NCI-H345 treated with DMSO at 0.1 percent for 48 hours (cell line): ENCODE results near the gene GABBR2.

Experiments
- DNase-seq: peaks from one replicate; lab custom pipeline; 2025; ENCODE audit not compliant: unreplicated experiment; lab: John Stamatoyannopoulos, UW

The GABBR2 gene

DNA sequence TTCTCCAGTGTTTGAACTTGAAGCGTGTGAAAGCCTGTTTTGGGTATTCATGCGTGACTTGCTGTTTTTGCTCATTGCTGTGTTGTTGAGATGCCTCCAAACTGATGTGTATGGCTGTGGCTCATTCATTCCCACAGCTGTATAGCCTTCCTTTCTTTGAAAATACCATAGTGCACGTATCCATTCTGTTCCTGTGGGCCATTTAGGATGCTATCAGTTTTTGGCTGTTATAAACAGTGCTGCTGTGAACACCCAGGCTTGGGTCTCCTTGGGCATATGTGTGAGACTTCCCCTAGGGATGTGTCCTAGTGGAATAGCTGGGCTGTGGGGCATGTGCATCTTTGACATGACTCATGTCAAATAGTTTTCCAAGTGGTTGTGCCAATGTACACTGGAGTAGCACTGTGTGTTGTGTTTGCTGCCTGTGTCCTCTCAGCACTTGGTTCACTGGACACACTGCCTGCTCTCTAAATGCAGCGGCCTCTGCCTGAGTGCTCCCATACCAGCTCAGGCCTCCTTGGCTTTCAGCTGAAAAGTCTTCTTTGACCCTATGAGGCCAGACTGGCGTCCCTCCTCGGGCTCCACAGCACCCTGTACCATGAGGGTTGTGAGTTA, 350.7 kb downstream of the GABBR2 start:
- DNase-seq = no peak

DNA sequence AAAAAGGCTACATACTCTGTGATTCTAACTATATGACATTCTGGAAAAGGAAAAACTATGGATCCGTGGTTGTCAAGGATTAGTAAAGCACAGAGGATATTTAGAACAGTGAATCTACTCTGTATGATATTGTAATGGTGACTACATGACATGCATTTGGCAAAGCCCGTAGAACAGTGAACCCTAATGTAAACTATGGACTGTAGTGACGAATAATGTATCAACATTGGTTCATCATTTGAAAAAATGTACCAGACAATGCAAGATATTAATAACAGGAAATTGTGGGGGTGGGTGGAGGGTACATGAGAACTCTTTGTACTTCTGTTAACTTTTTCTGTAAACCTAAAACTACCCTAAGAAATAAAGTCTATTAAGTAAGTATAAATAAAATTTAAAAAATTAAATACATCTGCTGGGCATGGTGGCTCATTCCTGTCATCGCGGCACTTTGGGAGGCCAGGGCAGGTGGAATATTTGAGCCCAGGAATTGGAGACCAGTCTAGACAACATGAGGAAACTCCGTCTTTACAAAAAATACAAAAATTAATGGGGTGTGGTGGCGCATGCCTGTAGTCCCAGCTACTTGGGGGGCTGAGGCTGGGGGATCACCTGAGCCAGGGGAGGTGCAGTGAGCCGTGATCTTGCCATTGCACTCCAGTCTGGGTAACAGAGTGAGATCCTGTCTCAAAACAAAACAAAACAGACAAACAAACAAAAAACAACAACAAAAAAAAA, 351.6 kb downstream of the GABBR2 start:
- DNase-seq = no peak

- no peak for DNase-seq
Measured at GRCh38 chr9:98356326-98356725, 352.4 kb downstream of the GABBR2 start.

- DNase-seq = no peak
Measured at GRCh38 chr9:98351370-98351769, 357.4 kb downstream of the GABBR2 start.

- DNase-seq = no peak
Measured at GRCh38 chr9:98347642-98348041, 361.1 kb downstream of the GABBR2 start.

GRCh38 chr9:98345011-98345410, 363.7 kb downstream of the GABBR2 start:
- no peak for DNase-seq

GRCh38 chr9:98344581-98344980, 364.2 kb downstream of the GABBR2 start:
- DNase-seq = no peak

DNA sequence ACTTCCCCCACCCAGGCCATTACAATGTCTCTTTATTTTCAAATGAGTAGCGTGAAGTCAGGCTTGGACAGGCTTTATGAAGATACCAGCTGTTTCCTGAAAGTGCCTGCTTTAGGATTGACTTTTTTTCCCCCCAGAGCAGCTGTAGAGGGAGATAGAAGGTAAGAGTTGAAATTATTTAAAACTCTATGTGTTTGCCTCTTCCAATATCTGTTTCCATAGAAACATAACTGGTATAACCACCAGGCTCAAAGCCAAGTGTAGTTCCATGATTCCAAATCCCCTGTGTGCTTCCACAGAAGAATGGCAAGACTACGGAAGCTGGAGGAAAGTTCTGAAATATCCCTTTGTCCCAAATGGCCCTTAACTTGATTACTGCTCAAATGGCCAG, 365.9 kb downstream of the GABBR2 start:
- no peak for DNase-seq

- DNase-seq = no peak
Measured at GRCh38 chr9:98342098-98342819, 366.5 kb downstream of the GABBR2 start.

- no peak for DNase-seq
Measured at GRCh38 chr9:98341157-98342097, 367.3 kb downstream of the GABBR2 start.

DNA sequence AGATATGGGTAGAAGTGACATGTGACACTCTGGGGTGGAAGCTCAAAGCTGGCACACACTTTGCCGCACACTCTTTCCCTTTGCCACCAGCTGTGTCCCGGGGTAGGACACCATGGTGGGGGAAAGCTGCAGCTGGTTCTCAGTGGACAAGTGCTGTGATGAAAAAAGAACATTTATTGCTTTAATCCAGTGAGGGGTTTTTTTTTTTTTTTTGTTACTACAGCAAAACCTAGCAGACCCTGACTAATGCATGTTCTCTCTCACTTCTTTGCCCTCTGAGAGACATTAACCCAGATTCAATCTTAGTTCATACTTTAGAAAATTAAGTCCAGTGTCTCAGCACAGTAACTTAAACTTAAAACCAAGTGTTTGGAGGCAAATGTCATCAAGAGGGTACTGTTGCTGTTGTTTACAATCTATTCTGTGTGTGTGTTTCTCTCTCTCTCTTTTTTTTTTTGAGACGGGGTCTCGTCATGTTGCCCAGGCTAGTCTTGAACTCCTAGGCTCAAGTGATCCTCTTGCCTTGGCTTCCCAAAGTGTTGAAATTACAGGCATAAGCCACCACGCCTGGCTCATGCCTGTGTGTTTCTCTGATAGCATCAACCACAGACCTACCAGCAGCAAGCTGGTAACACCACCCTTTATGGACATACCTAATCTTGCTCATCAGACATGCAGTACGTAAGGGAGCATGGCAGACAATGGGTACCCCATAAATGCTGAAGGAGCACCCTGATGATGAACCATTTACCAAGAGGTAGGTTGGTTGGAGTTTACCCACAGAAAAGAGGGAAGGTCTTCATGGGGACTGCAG, 368.5 kb downstream of the GABBR2 start:
- no peak for DNase-seq

GRCh38 chr9:98335661-98336060, 373.1 kb downstream of the GABBR2 start:
- DNase-seq = no peak

DNA sequence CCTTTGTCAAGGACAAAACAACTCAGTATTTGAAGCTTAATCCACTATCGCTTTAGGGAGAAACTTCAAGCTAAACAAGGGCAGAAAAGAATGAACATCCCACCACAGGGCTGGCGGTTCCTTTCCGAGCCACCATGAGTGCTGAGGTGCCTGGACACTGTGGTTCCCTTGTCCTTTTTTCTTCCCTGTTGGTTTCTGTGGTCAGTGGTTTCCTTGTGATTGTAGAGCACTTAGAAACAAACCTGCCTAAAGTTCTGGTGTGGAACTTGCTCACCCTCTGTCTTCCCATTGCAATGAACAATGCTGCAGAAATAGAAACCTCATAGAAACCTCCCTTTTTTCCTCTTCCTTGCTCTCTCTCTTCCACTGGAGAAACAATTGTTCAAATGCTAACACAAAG, 373.9 kb downstream of the GABBR2 start:
- DNase-seq = no peak

- no peak for DNase-seq
Measured at GRCh38 chr9:98333703-98334582, 374.8 kb downstream of the GABBR2 start.

GRCh38 chr9:98332405-98332831, 376.3 kb downstream of the GABBR2 start:
- no peak for DNase-seq

GRCh38 chr9:98331536-98332259, 377.0 kb downstream of the GABBR2 start:
- DNase-seq = no peak

DNA sequence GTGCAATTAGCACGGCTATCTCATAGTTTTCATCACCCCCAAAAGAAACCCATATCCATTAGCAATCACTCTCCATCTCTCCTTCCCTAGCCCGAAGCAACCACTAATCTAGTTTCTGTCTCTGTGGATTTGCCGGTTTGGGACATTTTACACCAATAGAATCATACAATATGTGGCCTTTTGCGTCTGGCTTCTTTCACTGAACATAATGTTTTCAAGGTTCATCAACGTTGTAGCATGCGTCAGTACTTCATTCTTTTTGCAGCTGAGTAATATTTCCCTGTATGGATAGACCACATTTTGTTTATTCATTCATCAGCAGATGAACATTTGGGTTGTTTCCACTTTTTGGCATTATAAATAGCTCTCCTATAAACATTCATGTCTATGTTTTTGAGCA, 377.9 kb downstream of the GABBR2 start:
- no peak for DNase-seq

- no peak for DNase-seq
Measured at GRCh38 chr9:98329904-98330303, 378.8 kb downstream of the GABBR2 start.

GRCh38 chr9:98329281-98329680, 379.5 kb downstream of the GABBR2 start:
- no peak for DNase-seq
